ENCODE results near the gene CDK11A.

DNA sequence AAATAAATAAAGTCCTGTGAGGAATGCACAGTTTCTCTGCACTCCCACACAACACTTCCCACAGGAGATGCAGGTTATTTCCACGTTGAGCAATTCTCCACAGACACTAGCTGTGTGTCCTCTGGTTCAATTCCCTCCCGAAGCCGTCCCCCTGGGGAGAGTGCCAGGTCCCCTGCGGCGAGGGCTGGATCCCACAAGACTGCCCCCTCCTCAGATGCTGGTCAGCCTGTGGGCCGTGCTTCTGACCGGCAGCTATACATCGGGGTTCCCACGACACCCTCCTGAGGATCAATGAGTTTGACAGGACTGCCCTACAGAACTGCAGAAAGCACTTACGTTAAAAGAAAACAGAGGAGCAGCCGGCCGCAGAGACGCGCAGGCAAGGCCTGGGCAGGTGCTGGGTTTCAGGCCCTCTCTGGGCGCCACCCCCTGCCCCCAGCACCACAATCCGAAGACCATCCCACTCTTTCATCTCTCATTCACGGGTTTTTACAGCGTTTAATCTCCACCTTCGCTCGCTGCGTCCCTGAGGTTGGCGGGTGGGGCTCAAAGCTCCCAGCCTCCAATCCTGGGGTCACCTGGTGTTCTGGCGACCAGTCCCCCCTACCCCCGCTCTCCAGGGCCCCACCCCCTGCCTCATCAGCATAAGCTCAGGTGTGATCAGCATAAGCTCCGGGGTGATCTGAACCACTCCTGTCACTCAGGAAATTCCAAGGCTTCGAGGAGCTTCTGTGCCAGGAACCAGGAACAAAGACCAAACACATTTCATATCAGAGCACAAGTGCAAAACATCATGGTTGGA is 40.9 kb downstream of the CDK11A start:
- TF ChIP-seq ZBTB7A (IDR thresholded peaks at IDR 0.05; ENCODE audit: low read depth), result no peak
- TF ChIP-seq RAD21 (IDR thresholded peaks at IDR 0.05; ENCODE audit: low read depth), result no peak
- no peak for TF ChIP-seq CEBPB (IDR thresholded peaks at IDR 0.05)

All from Ishikawa (cell line).